CD14-positive monocyte (primary cell): ENCODE data around the gene SPRTN. TPM values are rescaled to one million over a fixed set of nuclear protein-coding genes. Genes with fewer than 3 reads are reported as not detected.

Experiments used
- DNase-seq, 3 donors: peaks; one replicate each; pipeline ENCODE4 v3.0.0-alpha.2; 2011 to 2022
- H2AFZ ChIP-seq: 2 replicates; pipeline ENCODE4 v1.6.0; 2012; ENCODE audit warnings: mild to moderate bottlenecking, low read depth, low read length, inconsistent platforms; ENCODE audit not compliant: insufficient read depth, poor library complexity, severe bottlenecking
- H3K27ac ChIP-seq, 2 donors: 1 replicate in 1 of 2; 2 replicates in 1 of 2; pipeline ENCODE4 v1.5.1; 2012 to 2013; ENCODE audit warnings: low read length in 2 of 2, control low read depth in 1 of 2, inconsistent platforms in 1 of 2, low read depth in 1 of 2, mild to moderate bottlenecking in 1 of 2
- H3K27me3 ChIP-seq, 2 donors: one replicate each; pipeline versions ENCODE4 v1.6.0 to v1.6.1; 2011 to 2013; ENCODE audit warnings: low read length in 2 of 2; ENCODE audit not compliant: control insufficient read depth in 2 of 2, insufficient read depth in 2 of 2
- H3K36me3 ChIP-seq, 2 donors: replicated peaks in 1 of 2; 1 replicate in 1 of 2; 2 replicates in 1 of 2; pipeline versions ENCODE4 v1.5.1 to v1.6.1; 2012 to 2013; ENCODE audit warnings: low read length in 2 of 2, control low read depth in 1 of 2, inconsistent platforms in 1 of 2, mild to moderate bottlenecking in 1 of 2; ENCODE audit not compliant: insufficient read depth in 2 of 2, control insufficient read depth in 1 of 2
- H3K4me1 ChIP-seq, 2 donors: 1 replicate in 1 of 2; 2 replicates in 1 of 2; pipeline versions ENCODE4 v1.5.1 to v1.6.1; 2012 to 2013; ENCODE audit warnings: low read length in 2 of 2, control low read depth in 1 of 2, inconsistent platforms in 1 of 2, mild to moderate bottlenecking in 1 of 2, moderate library complexity in 1 of 2; ENCODE audit not compliant: insufficient read depth in 2 of 2, control insufficient read depth in 1 of 2
- H3K4me2 ChIP-seq: replicated peaks from 2 replicates; pipeline ENCODE3; 2012; ENCODE audit warnings: low read length, moderate library complexity, mild to moderate bottlenecking; ENCODE audit not compliant: poor library complexity, severe bottlenecking; ENCODE audit errors: extremely low read depth
- H3K4me3 ChIP-seq, 3 experiments: fragments of 200-600 bp in 1 of 3; sonication (generic) in 1 of 3; replicated peaks in 1 of 3; 1 replicate in 2 of 3; 2 replicates in 1 of 3; pipeline ENCODE4 v1.5.1; 2011 to 2013; ENCODE audit warnings: low read length in 3 of 3, mild to moderate bottlenecking in 3 of 3, control low read depth in 2 of 3, low read depth in 2 of 3, inconsistent platforms in 1 of 3, moderate library complexity in 1 of 3
- H3K79me2 ChIP-seq: 2 replicates; pipeline ENCODE4 v1.6.0; 2012; ENCODE audit warnings: mild to moderate bottlenecking, control low read depth, inconsistent platforms, low read length, moderate library complexity; ENCODE audit not compliant: insufficient read depth
- H3K9ac ChIP-seq: 2 replicates; pipeline ENCODE4 v1.6.0; 2017; ENCODE audit warnings: low read length, mild to moderate bottlenecking; ENCODE audit not compliant: insufficient read depth, poor library complexity, severe bottlenecking
- H3K9me3 ChIP-seq, 2 donors: replicated peaks in 1 of 2; 1 replicate in 1 of 2; 2 replicates in 1 of 2; pipeline versions ENCODE4 v1.5.1 to v1.6.1; 2012 to 2013; ENCODE audit warnings: low read length in 2 of 2, control low read depth in 1 of 2; ENCODE audit not compliant: control insufficient read depth in 1 of 2, insufficient read depth in 1 of 2
- H4K20me1 ChIP-seq: 2 replicates; pipeline ENCODE4 v1.6.0; 2012; ENCODE audit warnings: mild to moderate bottlenecking, low read length, control low read depth, moderate library complexity; ENCODE audit not compliant: insufficient read depth
- H3K27ac Mint-ChIP-seq, 7 donors: one replicate each; pipeline ENCODE4 v1.8.0; 2020; ENCODE audit warnings: mild to moderate bottlenecking in 7 of 7, mixed read lengths in 7 of 7, moderate library complexity in 6 of 7, inconsistent platforms in 2 of 7
- H3K27me3 Mint-ChIP-seq, 3 donors: one replicate each; pipeline ENCODE4 v1.8.0; 2021 to 2022; ENCODE audit warnings: low read depth in 3 of 3, mild to moderate bottlenecking in 3 of 3, mixed read lengths in 3 of 3, moderate library complexity in 3 of 3, inconsistent platforms in 1 of 3
- H3K36me3 Mint-ChIP-seq, 2 donors: one replicate each; pipeline ENCODE4 v1.8.0; 2020; ENCODE audit warnings: mixed read lengths in 2 of 2, inconsistent platforms in 1 of 2, mild to moderate bottlenecking in 1 of 2
- H3K4me1 Mint-ChIP-seq: one replicate; pipeline ENCODE4 v1.8.0; 2020; ENCODE audit warnings: mild to moderate bottlenecking, mixed read lengths
- H3K4me3 Mint-ChIP-seq, 2 donors: one replicate each; pipeline ENCODE4 v1.8.0; 2020; ENCODE audit warnings: mild to moderate bottlenecking in 2 of 2, mixed read lengths in 2 of 2, moderate library complexity in 1 of 2
- H3K9me3 Mint-ChIP-seq, 7 donors: one replicate each; pipeline ENCODE4 v1.8.0; 2020 to 2022; ENCODE audit warnings: mixed read lengths in 7 of 7, mild to moderate bottlenecking in 6 of 7, moderate library complexity in 6 of 7, inconsistent platforms in 2 of 7
- WGBS: methylation state at CpG from one replicate; pipeline ENCODE4 v1.1.5; 2013; ENCODE audit warnings: missing lambda C conversion rate; ENCODE audit not compliant: insufficient coverage; 5-methylcytosine and 5-hydroxymethylcytosine counted together
- intact Hi-C, 2 donors: fragments of 100-400 bp; cut with micrococcal nuclease; formaldehyde crosslinking; loops; one replicate each; pipeline versions ENCODE4 v1.15.0 to v1.15.1; 2023
- polyA plus RNA-seq, 3 donors: library from polyadenylated mRNA; depleted of rRNA in 1 of 3; unstranded in 2 of 3; stranded (reverse) in 1 of 3; fragments of 300-500 nt in 2 of 3; fragments of >200 nt in 1 of 3; fragmentation: Illumina TruSeq in 2 of 3; gene quantifications; 1 replicate in 2 of 3; 2 replicates in 1 of 3; pipeline ENCODE4 v1.2.3, GENCODE V29; 2012 to 2021
- TF ChIP-seq, protein P1 (sequence below): fragments of 200-600 bp; IDR thresholded peaks from one replicate; pipeline ENCODE4 v1.8.0; 2022; ENCODE audit warnings: antibody characterized with exemption, mild to moderate bottlenecking

The SPRTN gene
- polyA plus RNA-seq, 3 donors, result 4.5 to 9.1 (median 7.8) TPM

DNA sequence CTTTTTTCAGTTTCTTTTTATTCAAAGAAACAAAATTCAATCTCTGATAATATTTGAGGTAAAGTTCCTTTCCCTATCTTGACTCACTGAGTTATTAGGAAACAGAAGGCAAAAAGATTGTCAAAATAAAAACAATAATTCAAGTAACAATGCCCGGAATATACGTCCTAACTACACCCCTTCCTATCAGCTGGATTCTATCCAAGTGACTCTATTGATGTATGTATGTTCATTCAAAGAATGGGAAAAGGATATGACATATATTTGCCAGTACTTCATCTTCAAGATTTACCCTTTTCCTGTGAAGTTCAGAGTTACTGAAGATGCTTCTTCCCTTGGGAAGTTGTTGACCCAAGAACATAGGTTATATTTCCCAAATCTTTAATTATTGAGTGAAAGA, 13.7 kb downstream of the SPRTN start:
- Histone ChIP-seq H3K27ac (no peak overlapping the region), H3K4me2 (no peak overlapping the region), H3K36me3 (peaks cover 65 to 68% of the 10 kb centered on the region in 2 donors), H3K4me3 (no peak overlapping the region), H3K27me3 (no peaks in the 10 kb centered on the region), H4K20me1 (no peaks in the 10 kb centered on the region), H3K79me2 (no peaks in the 10 kb centered on the region), H3K9me3 (no peaks in the 10 kb centered on the region), H3K4me1 (no peaks in the 10 kb centered on the region), H3K9ac (no peak overlapping the region), H2AFZ (no peak overlapping the region)
- TF ChIP-seq, protein P1, sequence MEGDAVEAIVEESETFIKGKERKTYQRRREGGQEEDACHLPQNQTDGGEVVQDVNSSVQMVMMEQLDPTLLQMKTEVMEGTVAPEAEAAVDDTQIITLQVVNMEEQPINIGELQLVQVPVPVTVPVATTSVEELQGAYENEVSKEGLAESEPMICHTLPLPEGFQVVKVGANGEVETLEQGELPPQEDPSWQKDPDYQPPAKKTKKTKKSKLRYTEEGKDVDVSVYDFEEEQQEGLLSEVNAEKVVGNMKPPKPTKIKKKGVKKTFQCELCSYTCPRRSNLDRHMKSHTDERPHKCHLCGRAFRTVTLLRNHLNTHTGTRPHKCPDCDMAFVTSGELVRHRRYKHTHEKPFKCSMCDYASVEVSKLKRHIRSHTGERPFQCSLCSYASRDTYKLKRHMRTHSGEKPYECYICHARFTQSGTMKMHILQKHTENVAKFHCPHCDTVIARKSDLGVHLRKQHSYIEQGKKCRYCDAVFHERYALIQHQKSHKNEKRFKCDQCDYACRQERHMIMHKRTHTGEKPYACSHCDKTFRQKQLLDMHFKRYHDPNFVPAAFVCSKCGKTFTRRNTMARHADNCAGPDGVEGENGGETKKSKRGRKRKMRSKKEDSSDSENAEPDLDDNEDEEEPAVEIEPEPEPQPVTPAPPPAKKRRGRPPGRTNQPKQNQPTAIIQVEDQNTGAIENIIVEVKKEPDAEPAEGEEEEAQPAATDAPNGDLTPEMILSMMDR, result no peak
- peaks cover 63 to 65% of the 10 kb centered on the region in 2 donors for H3K36me3 Mint-ChIP-seq
- WGBS, result no CpG with 5 or more reads among the region's 2 CpGs
- no peak overlapping the region for H3K4me3 Mint-ChIP-seq
- H3K4me1 Mint-ChIP-seq, result no peaks in the 10 kb centered on the region
- H3K27me3 Mint-ChIP-seq, result peaks cover 0 to 1% (median 0%) of the 10 kb centered on the region in 3 donors
- intact Hi-C loops, result no loop called here
- DNase-seq, result no peak
- no peaks in the 10 kb centered on the region for H3K9me3 Mint-ChIP-seq
- H3K27ac Mint-ChIP-seq, result no peak overlapping the region

DNA sequence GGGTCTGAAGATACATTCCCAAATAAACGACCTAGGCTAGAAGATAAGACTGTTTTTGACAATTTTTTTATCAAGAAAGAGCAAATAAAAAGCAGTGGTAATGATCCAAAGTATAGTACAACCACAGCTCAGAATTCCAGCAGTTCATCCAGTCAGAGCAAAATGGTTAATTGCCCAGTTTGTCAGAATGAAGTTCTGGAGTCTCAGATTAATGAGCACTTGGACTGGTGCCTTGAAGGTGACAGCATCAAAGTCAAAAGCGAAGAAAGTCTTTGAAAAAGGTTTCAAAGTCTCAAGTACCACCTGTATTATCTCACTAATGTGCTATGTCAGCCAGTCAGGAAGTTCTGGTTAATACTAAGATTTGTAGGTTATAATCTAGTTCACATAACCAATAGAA, 15.0 kb downstream of the SPRTN start:
- peaks cover 0 to 1% (median 0%) of the 10 kb centered on the region in 3 donors for H3K27me3 Mint-ChIP-seq
- intact Hi-C loops, result no loop called here
- no peak overlapping the region for H3K4me3 Mint-ChIP-seq
- Histone ChIP-seq H3K4me1 (peaks cover 0 to 4% of the 10 kb centered on the region in 2 donors), H3K79me2 (no peaks in the 10 kb centered on the region), H4K20me1 (peaks cover 1% of the 10 kb centered on the region), H3K4me2 (no peak overlapping the region), H3K36me3 (peaks cover 53 to 55% of the 10 kb centered on the region in 2 donors), H3K4me3 (no peak overlapping the region), H3K27me3 (no peaks in the 10 kb centered on the region), H3K9me3 (no peaks in the 10 kb centered on the region), H3K27ac (no peak overlapping the region), H3K9ac (no peak overlapping the region), H2AFZ (no peak overlapping the region)
- TF ChIP-seq, protein P1, result no peak
- peaks cover 5% of the 10 kb centered on the region for H3K4me1 Mint-ChIP-seq
- WGBS, result no CpG with 5 or more reads among the region's 2 CpGs
- peaks cover 53 to 54% of the 10 kb centered on the region in 2 donors for H3K36me3 Mint-ChIP-seq
- DNase-seq, result no peak
- no peaks in the 10 kb centered on the region for H3K9me3 Mint-ChIP-seq
- no peak overlapping the region for H3K27ac Mint-ChIP-seq
